HCT116 (cell line): ENCODE measurements around the gene CLIC3. TPM values are rescaled to one million over a fixed set of nuclear protein-coding genes. Genes with fewer than 3 reads are reported as not detected.

Experiments
- ATAC-seq: fragments of 200-7000 bp; cut with Tn5 transposase; 2 replicates; pipeline ENCODE4 v1.9.1; 2020; ENCODE audit warnings: mild to moderate bottlenecking, moderate library complexity
- BruUV-seq: library from RNA; stranded (reverse); fragments of 400-500 nt; replicated peaks from 2 replicates; lab custom pipeline; 2021; lab: Mats Ljungman, UMichigan
- CTCF ChIA-PET: fragments of 300-600 bp; sonication (Branson Sonifier 250); formaldehyde crosslinking; loops from one replicate; lab custom pipeline; 2021; ENCODE audit warnings: antibody characterized with exemption; lab: Charles Lee
- POLR2A ChIA-PET: fragments of 300-600, 350-600 bp; sonication (Branson Sonifier 250); formaldehyde crosslinking; loops from one replicate; lab custom pipeline; 2021; ENCODE audit warnings: antibody characterized with exemption; lab: Charles Lee
- RAD21 ChIA-PET, 2 experiments: fragments of 300-600 bp; sonication (Branson Sonifier 250); formaldehyde crosslinking; loops; one replicate each; lab custom pipeline; 2023; ENCODE audit warnings: low total read pairs in 2 of 2; ENCODE audit not compliant: uncharacterized antibody in 2 of 2, unreplicated experiment in 2 of 2, low non-redundant PET in 1 of 2; lab: Charles Lee
- DNase-seq: peaks from one replicate; pipeline ENCODE4 v3.0.0-alpha.2; 2010; ENCODE audit warnings: low read depth, low spot score
- H2AFZ ChIP-seq: fragments of 200-600 bp; shearing (Covaris generic), sonication (generic); 2 replicates; pipeline ENCODE4 v1.6.1; 2017; ENCODE audit warnings: low read depth, mixed run types, mixed read lengths, antibody characterized with exemption, low read length; ENCODE audit not compliant: poor library complexity, severe bottlenecking
- H3K27ac ChIP-seq: 2 replicates; pipeline ENCODE4 v1.5.1; 2012; ENCODE audit warnings: low read depth, low read length
- H3K27me3 ChIP-seq: fragments of 200-600 bp; sonication (generic); 2 replicates; pipeline ENCODE4 v1.6.1; 2016; ENCODE audit warnings: mixed run types, low read length, mixed read lengths; ENCODE audit not compliant: insufficient read depth
- H3K36me3 ChIP-seq, 2 experiments: fragments of 200-500 bp in 1 of 2; fragments of 200-600 bp in 1 of 2; sonication (Bioruptor generic) in 1 of 2; sonication (generic) in 1 of 2; 2 replicates each; pipeline versions ENCODE4 v1.5.1 to v1.6.1; 2014 to 2016; ENCODE audit warnings: low read length in 2 of 2, inconsistent platforms in 1 of 2, mixed read lengths in 1 of 2, mixed run types in 1 of 2; ENCODE audit not compliant: insufficient read depth in 2 of 2, control insufficient read depth in 1 of 2
- H3K4me1 ChIP-seq, 2 experiments: fragments of 200-600 bp in 1 of 2; sonication (generic) in 1 of 2; 2 replicates each; pipeline versions ENCODE4 v1.5.1 to v1.6.1; 2012 to 2017; ENCODE audit warnings: low read length in 2 of 2, inconsistent platforms in 1 of 2, mild to moderate bottlenecking in 1 of 2, mixed read lengths in 1 of 2, mixed run types in 1 of 2, moderate library complexity in 1 of 2; ENCODE audit not compliant: insufficient read depth in 2 of 2, control insufficient read depth in 1 of 2
- H3K4me2 ChIP-seq: fragments of 200-600 bp; sonication (generic); 2 replicates; pipeline ENCODE4 v1.6.1; 2017; ENCODE audit warnings: mixed run types, low read length, mixed read lengths
- H3K4me3 ChIP-seq, 2 experiments: fragments of 200-600 bp in 1 of 2; sonication (generic) in 1 of 2; replicated peaks in 1 of 2; 2 replicates each; pipeline ENCODE4 v1.5.1; 2011 to 2016; ENCODE audit warnings: low read length in 2 of 2, control low read depth in 1 of 2, low read depth in 1 of 2, mild to moderate bottlenecking in 1 of 2, mixed read lengths in 1 of 2, mixed run types in 1 of 2
- H3K79me2 ChIP-seq: fragments of 200-600 bp; sonication (generic); 2 replicates; pipeline ENCODE4 v1.6.1; 2017; ENCODE audit warnings: mild to moderate bottlenecking, mixed run types, low read length, moderate library complexity, mixed read lengths; ENCODE audit not compliant: insufficient read depth
- H3K9ac ChIP-seq: fragments of 200-600 bp; sonication (generic); 2 replicates; pipeline ENCODE4 v1.6.1; 2016; ENCODE audit warnings: low read length, mixed read lengths
- H3K9me2 ChIP-seq: fragments of 200-600 bp; sonication (generic), shearing (Covaris generic); 2 replicates; pipeline ENCODE4 v1.6.1; 2017; ENCODE audit warnings: mixed run types, mild to moderate bottlenecking, moderate library complexity; ENCODE audit not compliant: insufficient read depth
- H3K9me3 ChIP-seq, 2 experiments: fragments of 200-500 bp in 1 of 2; fragments of 200-600 bp in 1 of 2; sonication (Bioruptor generic) in 1 of 2; sonication (generic) in 1 of 2; 2 replicates each; pipeline ENCODE4 v1.6.1; 2014 to 2017; ENCODE audit warnings: low read length in 2 of 2, mixed read lengths in 2 of 2, inconsistent platforms in 1 of 2, low read depth in 1 of 2, mild to moderate bottlenecking in 1 of 2, mixed run types in 1 of 2, moderate library complexity in 1 of 2; ENCODE audit not compliant: control insufficient read depth in 1 of 2, insufficient read depth in 1 of 2
- H4K20me1 ChIP-seq: fragments of 200-600 bp; sonication (generic), shearing (Covaris generic); 2 replicates; pipeline ENCODE4 v1.6.1; 2017; ENCODE audit warnings: mixed run types, mild to moderate bottlenecking, moderate library complexity; ENCODE audit not compliant: insufficient read depth
- ATF3 ChIP-seq: IDR thresholded peaks from 2 replicates; pipeline ENCODE4 v1.6.1; 2012
- CBX3 ChIP-seq: IDR thresholded peaks from 2 replicates; pipeline ENCODE4 v1.6.1; 2012; ENCODE audit warnings: low read depth
- CEBPB ChIP-seq: IDR thresholded peaks from 2 replicates; pipeline ENCODE4 v1.6.1; 2012; ENCODE audit warnings: low read depth
- CTCF ChIP-seq, 3 experiments: fragments of 200-600 bp in 1 of 3; sonication (generic) in 1 of 3; IDR thresholded peaks in 2 of 3; conservative IDR thresholded peaks in 1 of 3; 2 replicates each; pipeline ENCODE4 v1.5.1; 2012 to 2017; ENCODE audit warnings: low read depth in 2 of 3, low read length in 2 of 3, antibody characterized with exemption in 1 of 3, borderline replicate concordance in 1 of 3, control low read depth in 1 of 3, mild to moderate bottlenecking in 1 of 3, mixed read lengths in 1 of 3, mixed run types in 1 of 3, moderate library complexity in 1 of 3; ENCODE audit not compliant: insufficient read depth in 1 of 3
- ELF1 ChIP-seq: IDR thresholded peaks from 2 replicates; pipeline ENCODE4 v1.6.1; 2012; ENCODE audit warnings: low read depth, borderline replicate concordance
- EZH2 ChIP-seq: fragments of 200-600 bp; sonication (generic); IDR thresholded peaks from 2 replicates; pipeline ENCODE4 v1.6.1; 2017; ENCODE audit warnings: antibody characterized with exemption, mixed run types
- FOSL1 ChIP-seq: IDR thresholded peaks from 2 replicates; pipeline ENCODE4 v1.6.1; 2012; ENCODE audit warnings: low read depth
- MAX ChIP-seq: IDR thresholded peaks from 2 replicates; pipeline ENCODE4 v1.6.1; 2012
- POLR2A ChIP-seq: IDR thresholded peaks from 2 replicates; pipeline ENCODE4 v1.7.0; 2011; ENCODE audit warnings: borderline replicate concordance; ENCODE audit not compliant: insufficient read depth, insufficient read length; ENCODE audit errors: extremely low read depth
- POLR2AphosphoS5 ChIP-seq: IDR thresholded peaks from 2 replicates; pipeline ENCODE4 v1.6.1; 2011; ENCODE audit warnings: mild to moderate bottlenecking, low read depth, low read length, moderate library complexity
- REST ChIP-seq: IDR thresholded peaks from 2 replicates; pipeline ENCODE4 v1.6.1; 2012; ENCODE audit warnings: low read depth
- YY1 ChIP-seq: IDR thresholded peaks from 2 replicates; pipeline ENCODE4 v1.6.1; 2011; ENCODE audit warnings: low read length, low read depth, moderate library complexity, mild to moderate bottlenecking; ENCODE audit not compliant: insufficient replicate concordance; ENCODE audit errors: extremely low read depth
- ZNF274 ChIP-seq: fragments of 200-500 bp; sonication (Bioruptor generic); IDR thresholded peaks from 2 replicates; pipeline ENCODE4 v1.6.1; 2014; ENCODE audit warnings: mild to moderate bottlenecking, low read depth, low read length, inconsistent platforms
- intact Hi-C: fragments of 100-400 bp; cut with micrococcal nuclease; formaldehyde crosslinking; loops from 2 replicates; pipeline ENCODE4 v1.10.0; 2022
- total RNA-seq: library from RNA; stranded (reverse); gene quantifications from one replicate; pipeline ENCODE4 v1.2.1, GENCODE V29; 2021; ENCODE audit not compliant: unreplicated experiment

Gene CLIC3
- total RNA-seq, 1 experiment from 2014 or later, result 8.4 TPM

GRCh38 chr9:137017791-137018497 is 21.6 kb upstream of the CLIC3 start:
- no peak overlapping the region for H2AFZ ChIP-seq
- intact Hi-C loops, result no loop called here
- ChIA-PET RAD21 (no interaction called here), POLR2A (no interaction called here), CTCF (interaction anchor here (1.2 kb wide), 1 partner anchor 11 kb away, joined by 4 read pairs; no protein-coding TSS in a partner anchor)
- no peaks in the 10 kb centered on the region for H3K27me3 ChIP-seq
- H3K4me1 ChIP-seq, result peaks cover 5 to 9% of the 10 kb centered on the region in 2 experiments; a peak in 3 of 4 replicates
- ATAC-seq (no peak), DNase-seq (no peak)
- BruUV-seq, result no TSS peak
- TF ChIP-seq FOSL1, result no peak
- TF ChIP-seq ELF1, result no peak
- no peak overlapping the region for H3K9ac ChIP-seq
- peaks cover 19 to 27% of the 10 kb centered on the region in 2 experiments; a peak in 3 of 4 replicates for H3K36me3 ChIP-seq
- H3K9me2 ChIP-seq, result no peaks in the 10 kb centered on the region
- no peak overlapping the region for H3K4me2 ChIP-seq
- no peak overlapping the region for H3K27ac ChIP-seq
- no peak overlapping the region for H3K4me3 ChIP-seq
- no peaks in the 10 kb centered on the region for H3K79me2 ChIP-seq
- H3K9me3 ChIP-seq, result no peaks in the 10 kb centered on the region
- H4K20me1 ChIP-seq, result no peaks in the 10 kb centered on the region

- Histone ChIP-seq H3K27me3 (no peaks in the 10 kb centered on the region), H3K36me3 (peaks cover 19 to 27% of the 10 kb centered on the region in 2 experiments; a peak in 3 of 4 replicates), H3K9me3 (no peaks in the 10 kb centered on the region), H3K27ac (no peak overlapping the region), H3K79me2 (no peaks in the 10 kb centered on the region), H3K9me2 (no peaks in the 10 kb centered on the region), H3K4me2 (no peak overlapping the region), H3K4me3 (no peak overlapping the region), H3K4me1 (peaks cover 0 to under 1% of the 10 kb centered on the region in 2 experiments; a peak in 1 of 4 replicates), H2AFZ (no peak overlapping the region), H3K9ac (no peak overlapping the region), H4K20me1 (no peaks in the 10 kb centered on the region)
- RAD21 ChIA-PET, result no interaction called here
- POLR2A ChIA-PET, result no interaction called here
- no peak for TF ChIP-seq ZNF274
- TF ChIP-seq POLR2A, result no peak
- TF ChIP-seq ATF3, result no peak
- no peak for TF ChIP-seq ELF1
- TF ChIP-seq CEBPB, result no peak
- TF ChIP-seq EZH2, result no peak
- no peak for TF ChIP-seq MAX
- TF ChIP-seq YY1, result no peak
- TF ChIP-seq REST, result no peak
- no peak for TF ChIP-seq FOSL1
- TF ChIP-seq CBX3, result no peak
- no peak for TF ChIP-seq CTCF (IDR thresholded peaks at IDR 0.05 in 2 of 3, conservative IDR thresholded peaks at IDR 0.05 in 1 of 3; ENCODE audit: borderline replicate concordance in 1 of 3, insufficient read depth in 1 of 3, low read depth in 2 of 3, low read length in 2 of 3)
- no peak for TF ChIP-seq POLR2AphosphoS5
- ATAC-seq (no peak), DNase-seq (no peak)
- intact Hi-C loops, result no loop called here
- BruUV-seq, result no TSS peak
- CTCF ChIA-PET, result interaction anchor here (1.2 kb wide), 1 partner anchor 12 kb away, joined by 4 read pairs; no protein-coding TSS in a partner anchor
Measured at GRCh38 chr9:137017071-137017470, 20.7 kb upstream of the CLIC3 start.
